Neural cell (in vitro differentiated cells): ENCODE data around the gene PHF21A. TPM values are rescaled to one million over a fixed set of nuclear protein-coding genes. Genes with fewer than 3 reads are reported as not detected.

ENCODE experiments used
- H2AFZ ChIP-seq: fragments of 200-600, 300-800 bp; sonication (generic), shearing (Covaris generic); 2 replicates; pipeline ENCODE4 v1.6.0; 2014; ENCODE audit warnings: low read depth, mild to moderate bottlenecking, antibody characterized with exemption, low read length, moderate library complexity
- H3F3A ChIP-seq: fragments of 200-600 bp; shearing (Covaris generic); 2 replicates; pipeline ENCODE4 v1.6.1; 2016; ENCODE audit warnings: mild to moderate bottlenecking, moderate library complexity, mixed read lengths, antibody characterized with exemption, low read length; ENCODE audit not compliant: insufficient read depth, poor library complexity, severe bottlenecking
- H3K27ac ChIP-seq: fragments of 200-600, 300-800 bp; sonication (generic), shearing (Covaris generic); 2 replicates; pipeline ENCODE4 v1.5.1; 2014; ENCODE audit warnings: mild to moderate bottlenecking, low read length, moderate library complexity
- H3K27me3 ChIP-seq: fragments of 300-800, 200-600 bp; sonication (generic), shearing (Covaris generic); 2 replicates; pipeline ENCODE4 v1.6.0; 2014; ENCODE audit warnings: mild to moderate bottlenecking, low read depth, low read length, moderate library complexity; ENCODE audit not compliant: insufficient read depth
- H3K36me3 ChIP-seq: fragments of 300-800, 200-600 bp; sonication (generic), shearing (Covaris generic); 2 replicates; pipeline ENCODE4 v1.5.1; 2014; ENCODE audit warnings: mild to moderate bottlenecking, antibody characterized with exemption, low read length, moderate library complexity; ENCODE audit not compliant: insufficient read depth
- H3K4me2 ChIP-seq: fragments of 300-800, 200-600 bp; sonication (generic), shearing (Covaris generic); 2 replicates; pipeline ENCODE4 v1.6.0; 2014; ENCODE audit warnings: mild to moderate bottlenecking, low read length
- H3K4me3 ChIP-seq: fragments of 300-800, 200-600 bp; sonication (generic), shearing (Covaris generic); 2 replicates; pipeline ENCODE4 v1.5.1; 2014; ENCODE audit warnings: mild to moderate bottlenecking, low read length, moderate library complexity
- H3K79me2 ChIP-seq: fragments of 200-600 bp; shearing (Covaris generic); replicated peaks from 2 replicates; pipeline ENCODE4 v1.6.0; 2014; ENCODE audit warnings: mild to moderate bottlenecking, low read length, moderate library complexity; ENCODE audit not compliant: insufficient read depth
- H3K9ac ChIP-seq: fragments of 300-800, 200-600 bp; sonication (generic), shearing (Covaris generic); 2 replicates; pipeline ENCODE4 v1.6.1; 2016; ENCODE audit warnings: mild to moderate bottlenecking, low read length, mixed read lengths
- H3K9me2 ChIP-seq: fragments of 200-600 bp; shearing (Covaris generic); 2 replicates; pipeline ENCODE4 v1.6.1; 2016; ENCODE audit warnings: mild to moderate bottlenecking, low read length, mixed read lengths; ENCODE audit not compliant: insufficient read depth
- H3K9me3 ChIP-seq: fragments of 200-600, 300-800 bp; sonication (generic), shearing (Covaris generic); 2 replicates; pipeline ENCODE4 v1.6.1; 2016; ENCODE audit warnings: mild to moderate bottlenecking, mixed run types, low read length, moderate library complexity, mixed read lengths
- H4K20me1 ChIP-seq: fragments of 200-600 bp; shearing (Covaris generic); 2 replicates; pipeline ENCODE4 v1.6.1; 2016; ENCODE audit warnings: mild to moderate bottlenecking, mixed run types; ENCODE audit not compliant: insufficient read depth
- EP300 ChIP-seq: fragments of 450-650 bp; conservative IDR thresholded peaks from 2 replicates; pipeline ENCODE4 v1.6.1; 2014; ENCODE audit warnings: antibody characterized with exemption, mild to moderate bottlenecking, moderate library complexity; ENCODE audit not compliant: poor library complexity, severe bottlenecking
- EZH2 ChIP-seq: fragments of 200-600, 300-800 bp; shearing (Covaris generic), sonication (generic); IDR thresholded peaks from 2 replicates; pipeline ENCODE4 v1.6.1; 2014; ENCODE audit warnings: antibody characterized with exemption, low read length, borderline replicate concordance, mild to moderate bottlenecking; ENCODE audit not compliant: insufficient read depth, poor library complexity, severe bottlenecking
- MXI1 ChIP-seq: fragments of 450-650 bp; conservative IDR thresholded peaks from 2 replicates; pipeline ENCODE4 v1.6.1; 2014; ENCODE audit warnings: antibody characterized with exemption, mild to moderate bottlenecking; ENCODE audit not compliant: poor library complexity, severe bottlenecking
- RAD21 ChIP-seq: fragments of 450-650 bp; conservative IDR thresholded peaks from 2 replicates; pipeline ENCODE4 v1.6.1; 2014; ENCODE audit warnings: antibody characterized with exemption, mild to moderate bottlenecking, moderate library complexity
- REST ChIP-seq: IDR thresholded peaks from 2 replicates; pipeline ENCODE4 v1.6.1; 2012; ENCODE audit warnings: borderline replicate concordance
- TAF1 ChIP-seq: IDR thresholded peaks from 2 replicates; pipeline ENCODE4 v1.6.1; 2012; ENCODE audit warnings: low read depth
- polyA plus RNA-seq: library from polyadenylated mRNA; depleted of rRNA; stranded (reverse); fragments of >200 nt; gene quantifications from 2 replicates; pipeline ENCODE4 v1.2.3, GENCODE V29; 2014

The PHF21A gene
- polyA plus RNA-seq, 1 donor from 2014 or later = 31.7 TPM

GRCh38 chr11:45936511-45937054 lies 184.7 kb downstream of the PHF21A start:
- TF ChIP-seq TAF1 (no peak), REST (no peak), RAD21 (no peak), EZH2 (no peak)
- Histone ChIP-seq H3K79me2 (no peaks in the 10 kb centered on the region), H3K36me3 (peaks cover 11% of the 10 kb centered on the region), H3K27me3 (no peaks in the 10 kb centered on the region), H3K9me3 (no peaks in the 10 kb centered on the region), H3K27ac (no peak overlapping the region), H3K9ac (no peak overlapping the region), H3K9me2 (no peaks in the 10 kb centered on the region), H4K20me1 (no peaks in the 10 kb centered on the region), H3F3A (no peaks in the 10 kb centered on the region), H3K4me3 (no peak overlapping the region), H3K4me2 (no peak overlapping the region), H2AFZ (no peak overlapping the region)

DNA sequence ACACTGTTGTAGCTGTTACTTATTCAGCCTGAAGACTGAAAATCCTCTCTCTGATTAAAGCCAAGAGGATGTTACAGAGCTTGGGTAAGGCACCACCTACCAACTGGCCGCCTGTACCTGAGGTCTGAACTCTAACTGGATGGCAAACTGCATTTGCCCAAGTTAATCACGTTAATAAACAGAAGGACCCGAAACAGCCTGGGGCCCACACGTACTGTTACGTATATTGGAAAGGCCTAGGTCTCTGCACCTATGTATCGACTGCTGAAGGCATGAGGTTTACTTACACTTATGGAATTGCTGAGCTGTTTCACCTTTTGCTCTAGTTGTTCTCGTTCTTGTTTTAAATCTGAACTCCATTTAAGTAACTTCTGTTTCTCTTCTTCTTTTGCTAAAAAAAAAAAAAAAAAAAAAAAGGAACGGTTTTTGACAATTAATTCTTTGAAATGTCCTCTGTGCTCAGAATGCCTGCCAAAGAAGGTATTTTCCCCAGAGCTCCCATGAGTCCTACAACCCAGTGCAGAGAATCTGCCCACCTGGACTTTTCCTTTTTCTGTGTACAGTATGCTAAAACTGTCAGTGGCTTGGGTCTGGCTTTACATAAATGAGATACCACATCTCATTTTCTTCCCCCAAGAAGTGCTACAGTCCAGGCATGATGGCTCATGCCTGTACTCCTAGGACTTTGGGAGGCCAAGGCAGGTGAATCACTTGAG lies 185.7 kb downstream of the PHF21A start:
- TF ChIP-seq MXI1 = no peak
- no peak for TF ChIP-seq EZH2
- no peak for TF ChIP-seq REST
- TF ChIP-seq TAF1 = no peak
- TF ChIP-seq EP300 = no peak
- no peaks in the 10 kb centered on the region for H3K9me2 ChIP-seq
- peaks cover 11% of the 10 kb centered on the region for H3K36me3 ChIP-seq
- no peaks in the 10 kb centered on the region for H3K27me3 ChIP-seq
- no peak overlapping the region for H3K4me3 ChIP-seq
- H2AFZ ChIP-seq = no peak overlapping the region
- H4K20me1 ChIP-seq = no peaks in the 10 kb centered on the region
- no peak overlapping the region for H3K9ac ChIP-seq
- no peak overlapping the region for H3K4me2 ChIP-seq
- no peaks in the 10 kb centered on the region for H3F3A ChIP-seq
- H3K79me2 ChIP-seq = no peaks in the 10 kb centered on the region
- H3K9me3 ChIP-seq = no peaks in the 10 kb centered on the region
- no peak overlapping the region for H3K27ac ChIP-seq
